Measurements from ENCODE around the gene TAF4. TPM values are rescaled to one million over a fixed set of nuclear protein-coding genes. Genes with fewer than 3 reads are reported as not detected.

The TAF4 gene
- total RNA-seq, 6 experiments from 2014 or later, result 9.0 to 13.0 (median 11.3) TPM

DNA sequence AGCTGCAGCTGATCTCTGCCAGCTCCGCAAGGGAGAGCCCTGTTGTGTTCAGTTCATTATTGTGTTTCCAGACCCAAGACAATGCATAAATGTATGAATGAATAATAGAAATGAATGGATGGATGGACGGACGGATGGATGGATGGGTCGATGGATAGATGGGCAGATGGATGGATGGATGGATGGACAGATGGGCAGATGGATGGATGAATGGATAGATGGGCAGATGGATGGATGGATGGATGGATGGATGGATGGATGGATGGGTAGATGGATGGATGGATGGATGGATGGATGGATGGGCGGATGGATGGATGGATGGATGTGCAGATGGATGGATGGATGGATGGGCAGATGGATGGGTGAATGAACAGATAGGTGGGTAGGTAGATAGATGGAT, 39.9 kb upstream of the TAF4 start:
- 69% methylated on average over 5 of the region's 5 CpGs for WGBS (ENCODE audit: insufficient coverage, low coverage, low lambda C conversion rate, missing lambda C conversion rate)
- intact Hi-C loops (cut with DNase I), result no loop called here
- DNase-seq (no peak), ATAC-seq (no peak)
- H3K4me3 ChIP-seq, result no peak overlapping the region
- no peaks in the 10 kb centered on the region for H3K36me3 ChIP-seq
- H3K27me3 ChIP-seq, result no peaks in the 10 kb centered on the region
- no peak overlapping the region for H3K27ac ChIP-seq
- peaks cover 0 to 16% (median 0%) of the 10 kb centered on the region in 4 donors for H3K9me3 ChIP-seq
- no peaks in the 10 kb centered on the region for H3K4me1 ChIP-seq
- TF ChIP-seq POLR2A (IDR thresholded peaks at IDR 0.05), result no peak
- TF ChIP-seq, protein P1, sequence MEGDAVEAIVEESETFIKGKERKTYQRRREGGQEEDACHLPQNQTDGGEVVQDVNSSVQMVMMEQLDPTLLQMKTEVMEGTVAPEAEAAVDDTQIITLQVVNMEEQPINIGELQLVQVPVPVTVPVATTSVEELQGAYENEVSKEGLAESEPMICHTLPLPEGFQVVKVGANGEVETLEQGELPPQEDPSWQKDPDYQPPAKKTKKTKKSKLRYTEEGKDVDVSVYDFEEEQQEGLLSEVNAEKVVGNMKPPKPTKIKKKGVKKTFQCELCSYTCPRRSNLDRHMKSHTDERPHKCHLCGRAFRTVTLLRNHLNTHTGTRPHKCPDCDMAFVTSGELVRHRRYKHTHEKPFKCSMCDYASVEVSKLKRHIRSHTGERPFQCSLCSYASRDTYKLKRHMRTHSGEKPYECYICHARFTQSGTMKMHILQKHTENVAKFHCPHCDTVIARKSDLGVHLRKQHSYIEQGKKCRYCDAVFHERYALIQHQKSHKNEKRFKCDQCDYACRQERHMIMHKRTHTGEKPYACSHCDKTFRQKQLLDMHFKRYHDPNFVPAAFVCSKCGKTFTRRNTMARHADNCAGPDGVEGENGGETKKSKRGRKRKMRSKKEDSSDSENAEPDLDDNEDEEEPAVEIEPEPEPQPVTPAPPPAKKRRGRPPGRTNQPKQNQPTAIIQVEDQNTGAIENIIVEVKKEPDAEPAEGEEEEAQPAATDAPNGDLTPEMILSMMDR (IDR thresholded peaks at IDR 0.05), result no peak

DNA sequence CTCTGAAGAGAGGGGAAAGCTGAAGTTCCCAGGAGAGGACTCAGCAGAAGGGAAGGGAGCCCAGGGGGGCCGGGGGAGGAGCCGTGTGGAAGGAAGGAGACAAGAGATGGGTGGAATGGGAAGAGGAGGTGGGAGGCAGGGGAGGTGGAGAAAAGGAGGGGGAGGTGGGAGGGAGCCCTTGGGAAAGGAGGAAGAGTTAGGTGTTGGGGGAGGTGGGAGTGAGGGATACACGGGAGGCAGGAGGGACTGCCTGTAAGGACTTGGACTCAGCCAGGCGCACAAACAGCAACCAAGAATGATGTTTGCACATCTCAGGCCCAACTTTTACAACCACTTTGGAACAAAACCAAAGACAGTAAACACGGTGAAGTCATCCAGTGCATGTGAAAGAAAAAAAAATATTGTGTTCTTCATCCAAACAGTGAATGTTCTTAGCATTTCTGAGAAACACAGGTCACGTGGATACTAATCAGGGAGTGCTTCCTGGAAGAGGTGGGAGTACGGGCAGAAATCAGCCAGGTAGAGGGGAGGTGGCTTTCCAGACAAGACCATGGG, 39.2 kb upstream of the TAF4 start:
- H3K4me3 ChIP-seq, result no peak overlapping the region
- DNase-seq (no peak), ATAC-seq (no peak)
- H3K9me3 ChIP-seq, result peaks cover 0 to 16% (median 0%) of the 10 kb centered on the region in 4 donors
- 38% methylated on average over 7 of the region's 7 CpGs for WGBS (ENCODE audit: insufficient coverage, low coverage, low lambda C conversion rate, missing lambda C conversion rate)
- intact Hi-C loops (cut with DNase I), result no loop called here
- no peaks in the 10 kb centered on the region for H3K36me3 ChIP-seq
- TF ChIP-seq, protein P1 (IDR thresholded peaks at IDR 0.05), result no peak
- TF ChIP-seq POLR2A (IDR thresholded peaks at IDR 0.05), result no peak
- H3K4me1 ChIP-seq, result no peaks in the 10 kb centered on the region
- no peak overlapping the region for H3K27ac ChIP-seq
- H3K27me3 ChIP-seq, result no peaks in the 10 kb centered on the region

DNA sequence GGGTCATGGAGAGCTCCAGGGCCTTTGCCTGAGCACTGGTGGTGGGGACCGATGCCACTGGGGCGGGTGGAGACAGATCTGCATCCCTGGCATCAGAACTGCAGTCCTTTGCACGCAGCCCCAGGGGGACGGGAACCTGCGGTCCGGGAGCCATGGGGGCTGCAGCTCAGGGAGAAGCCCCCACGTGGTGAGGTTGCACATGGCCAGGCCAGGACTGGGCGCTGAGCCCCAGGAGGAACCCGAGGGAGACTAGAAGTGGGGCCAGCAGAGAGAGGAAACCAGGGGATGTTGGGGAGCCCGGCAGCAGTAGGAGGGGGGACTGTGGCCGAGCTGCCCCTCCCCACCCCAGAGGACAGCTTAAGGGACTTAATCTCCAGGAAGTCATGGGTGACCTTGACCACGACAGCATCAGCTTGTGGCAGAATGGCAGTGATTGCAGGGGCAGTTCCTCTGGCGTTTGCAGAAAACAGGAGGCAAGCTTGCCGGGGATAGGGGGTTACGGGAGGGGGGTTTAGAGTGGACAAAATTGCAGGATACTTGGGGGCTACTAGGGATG, 38.6 kb upstream of the TAF4 start:
- DNase-seq (no peak), ATAC-seq (no peak)
- H3K4me3 ChIP-seq, result no peak overlapping the region
- peaks cover 0 to 12% (median 0%) of the 10 kb centered on the region in 4 donors for H3K9me3 ChIP-seq
- TF ChIP-seq, protein P1 (IDR thresholded peaks at IDR 0.05), result no peak
- no peak for TF ChIP-seq POLR2A (IDR thresholded peaks at IDR 0.05)
- H3K27ac ChIP-seq, result no peak overlapping the region
- intact Hi-C loops (cut with DNase I), result no loop called here
- H3K4me1 ChIP-seq, result no peaks in the 10 kb centered on the region
- 45% methylated on average over 6 of the region's 15 CpGs for WGBS (ENCODE audit: insufficient coverage, low coverage, low lambda C conversion rate, missing lambda C conversion rate)
- no peaks in the 10 kb centered on the region for H3K36me3 ChIP-seq
- H3K27me3 ChIP-seq, result no peaks in the 10 kb centered on the region

DNA sequence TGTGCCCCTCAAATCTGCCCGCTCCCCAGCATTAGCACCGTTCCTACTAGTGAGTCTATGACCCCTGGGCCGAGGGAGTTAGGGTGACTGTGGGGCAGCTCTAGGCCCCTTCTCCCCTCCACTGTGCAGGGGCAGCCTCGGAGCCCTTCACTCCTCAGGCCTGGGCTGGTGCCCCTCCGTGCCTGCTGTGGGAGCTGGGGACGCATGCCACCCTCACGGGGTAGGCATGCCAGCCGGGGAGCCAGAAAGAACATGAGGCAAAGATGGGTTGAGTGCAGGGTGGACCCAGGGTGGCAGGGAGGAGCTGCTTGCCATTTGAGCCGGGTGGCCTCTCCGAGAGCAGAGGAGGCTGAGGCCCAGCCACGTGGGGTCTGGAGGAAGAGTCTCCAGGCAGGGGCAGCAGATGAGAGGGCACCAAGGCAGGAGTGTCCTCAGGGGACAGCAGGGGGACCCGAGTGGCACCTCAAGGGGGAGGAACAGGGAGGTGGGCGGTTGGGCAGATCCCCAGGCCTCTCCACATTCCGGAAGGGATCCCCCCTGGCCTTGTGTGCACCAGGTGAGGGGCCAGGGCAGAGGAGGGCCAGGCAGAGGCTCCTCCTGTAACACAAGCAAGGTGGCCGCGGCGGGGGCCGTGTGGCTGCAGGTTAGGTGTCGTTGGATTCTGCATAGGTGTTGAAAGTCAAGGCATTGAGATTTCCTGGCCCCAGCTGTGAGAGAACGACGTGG, 38.0 kb upstream of the TAF4 start:
- Histone ChIP-seq H3K27me3 (no peaks in the 10 kb centered on the region), H3K4me1 (no peaks in the 10 kb centered on the region), H3K36me3 (no peaks in the 10 kb centered on the region), H3K9me3 (peaks cover 0 to 6% (median 0%) of the 10 kb centered on the region in 4 donors), H3K4me3 (no peak overlapping the region), H3K27ac (no peak overlapping the region)
- TF ChIP-seq, protein P1 (IDR thresholded peaks at IDR 0.05), result no peak
- TF ChIP-seq POLR2A (IDR thresholded peaks at IDR 0.05), result no peak
- DNase-seq (no peak), ATAC-seq (no peak)
- intact Hi-C loops (cut with DNase I), result no loop called here
- 74% methylated on average over 10 of the region's 21 CpGs for WGBS (ENCODE audit: insufficient coverage, low coverage, low lambda C conversion rate, missing lambda C conversion rate)
